HCEC 1CT (cell line): ENCODE measurements around the gene KIF26A.

Experiments used
- DNase-seq: peaks from one replicate; pipeline ENCODE4 v3.0.0-alpha.2; 2017

The KIF26A gene

DNA sequence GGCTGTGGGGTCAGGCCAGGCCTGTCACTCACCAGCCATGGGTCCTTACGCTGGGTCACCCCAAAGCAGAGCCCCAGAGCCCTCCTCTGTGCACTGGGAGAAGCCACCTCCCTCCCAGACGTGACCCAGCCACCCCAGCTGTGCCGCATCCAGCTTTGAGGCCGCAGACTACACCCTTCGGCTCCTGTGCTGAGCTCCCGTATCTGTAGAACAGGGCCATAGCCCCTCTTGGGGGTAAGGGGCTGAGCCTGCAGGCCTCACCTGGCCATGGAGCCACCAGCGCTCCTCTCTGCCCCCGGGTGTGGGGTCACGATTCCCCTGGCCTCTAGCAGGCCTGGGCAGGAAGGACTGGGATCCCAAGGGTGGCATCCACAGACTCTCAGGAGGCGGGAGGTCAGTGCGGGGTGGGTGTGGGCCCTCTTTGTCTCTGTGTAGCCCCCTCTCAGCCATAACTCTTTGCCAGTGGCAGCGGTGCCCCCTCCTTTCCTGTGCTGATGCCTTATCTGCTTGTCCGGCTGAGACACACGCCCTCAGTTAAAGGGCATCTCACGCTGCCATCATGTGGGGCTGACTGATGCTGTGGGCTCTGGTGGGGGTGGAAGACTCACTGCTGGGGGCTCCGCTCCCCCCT is 36.6 kb upstream of the KIF26A start:
- DNase-seq = no peak

GRCh38 chr14:104102282-104102914 is 36.0 kb upstream of the KIF26A start:
- DNase-seq = no peak

DNA sequence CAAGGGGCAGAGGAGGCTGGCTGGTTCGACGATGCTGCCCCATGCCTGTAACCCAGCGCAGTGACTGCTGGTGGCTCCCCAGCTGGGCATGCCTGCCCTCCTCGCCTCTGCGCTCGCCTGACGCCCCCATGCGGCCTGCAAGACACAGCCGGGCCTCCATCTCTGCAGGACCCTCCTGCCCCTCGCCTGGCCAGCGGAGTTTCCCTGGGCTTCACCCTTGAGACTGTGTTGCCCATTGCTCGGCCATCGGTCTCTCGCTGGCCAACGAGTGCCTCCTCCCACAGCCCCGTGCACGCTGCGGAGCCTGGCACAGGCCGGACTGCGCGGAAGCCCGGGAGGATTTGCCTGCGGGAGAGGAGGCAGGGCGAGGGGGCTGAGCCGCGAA is 35.3 kb upstream of the KIF26A start:
- DNase-seq = no peak

- no peak for DNase-seq
Observed at GRCh38 chr14:104103446-104104075, 34.8 kb upstream of the KIF26A start.

DNA sequence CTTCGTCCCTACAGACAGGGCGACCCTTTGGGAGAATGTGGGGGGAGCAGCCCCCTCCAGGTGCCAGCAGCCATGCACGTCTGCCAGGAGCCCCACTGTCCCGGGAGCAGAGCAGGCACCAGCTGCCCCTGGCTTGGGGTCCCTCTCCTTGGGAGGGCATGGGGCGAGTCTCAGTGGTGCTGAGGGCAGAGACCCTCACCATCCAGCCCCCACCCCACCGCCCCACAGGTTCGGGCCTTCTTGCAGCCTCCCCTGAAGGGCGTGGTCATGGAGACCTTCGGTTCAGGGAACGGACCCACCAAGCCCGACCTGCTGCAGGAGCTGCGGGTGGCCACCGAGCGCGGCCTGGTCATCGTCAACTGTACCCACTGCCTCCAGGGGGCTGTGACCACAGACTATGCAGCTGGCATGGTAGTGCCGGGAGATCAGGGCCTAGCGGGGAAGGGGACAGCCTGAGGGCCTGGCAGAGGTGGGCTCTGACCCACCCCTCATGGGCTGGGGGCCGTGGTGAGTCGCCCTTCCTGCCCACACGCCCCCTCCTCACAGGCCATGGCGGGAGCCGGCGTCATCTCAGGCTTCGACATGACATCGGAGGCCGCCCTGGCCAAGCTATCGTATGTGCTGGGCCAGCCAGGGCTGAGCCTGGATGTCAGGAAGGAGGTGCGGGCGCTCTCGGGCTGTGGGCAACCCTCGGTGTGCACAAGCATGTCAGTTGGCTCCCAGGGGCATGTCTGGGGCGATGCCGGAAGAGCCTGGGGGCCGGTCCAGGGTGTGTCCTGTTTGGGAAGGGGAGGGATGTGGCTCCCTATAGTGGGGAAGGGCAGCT is 34.1 kb upstream of the KIF26A start:
- no peak for DNase-seq

GRCh38 chr14:104105071-104105821 is 33.1 kb upstream of the KIF26A start:
- DNase-seq = no peak

DNA sequence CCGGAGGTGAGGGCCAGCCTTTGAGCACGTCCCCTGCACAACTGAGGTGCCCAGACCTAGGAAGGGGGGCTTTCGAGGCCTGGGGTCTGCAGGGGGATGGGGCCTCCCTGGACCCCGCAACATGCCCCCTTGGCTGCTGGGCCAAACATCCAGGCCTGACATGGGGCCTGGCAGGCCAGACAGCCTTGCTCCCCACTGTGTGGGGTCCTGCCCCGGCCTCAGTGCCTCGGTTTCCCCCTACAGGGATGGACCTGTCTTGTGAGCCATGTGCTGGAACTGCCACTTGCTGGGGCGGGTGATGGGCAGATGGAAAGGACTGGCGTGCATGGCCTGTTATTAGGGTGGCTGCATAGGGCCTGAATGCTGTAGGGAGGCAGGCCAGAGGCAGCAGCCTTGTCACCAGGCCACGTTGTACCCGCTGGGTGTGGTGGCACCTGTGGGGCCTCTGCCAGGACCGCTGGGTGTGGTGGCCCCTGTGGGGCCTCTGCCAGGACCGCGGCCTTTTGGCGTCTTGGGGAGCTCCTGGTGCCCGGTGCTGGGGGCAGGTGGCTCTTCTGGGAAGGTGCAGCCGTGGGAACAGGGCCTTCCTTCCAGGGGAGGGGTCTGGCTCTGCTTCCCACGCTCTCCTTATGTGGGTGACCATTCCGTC is 32.4 kb upstream of the KIF26A start:
- DNase-seq = no peak

DNA sequence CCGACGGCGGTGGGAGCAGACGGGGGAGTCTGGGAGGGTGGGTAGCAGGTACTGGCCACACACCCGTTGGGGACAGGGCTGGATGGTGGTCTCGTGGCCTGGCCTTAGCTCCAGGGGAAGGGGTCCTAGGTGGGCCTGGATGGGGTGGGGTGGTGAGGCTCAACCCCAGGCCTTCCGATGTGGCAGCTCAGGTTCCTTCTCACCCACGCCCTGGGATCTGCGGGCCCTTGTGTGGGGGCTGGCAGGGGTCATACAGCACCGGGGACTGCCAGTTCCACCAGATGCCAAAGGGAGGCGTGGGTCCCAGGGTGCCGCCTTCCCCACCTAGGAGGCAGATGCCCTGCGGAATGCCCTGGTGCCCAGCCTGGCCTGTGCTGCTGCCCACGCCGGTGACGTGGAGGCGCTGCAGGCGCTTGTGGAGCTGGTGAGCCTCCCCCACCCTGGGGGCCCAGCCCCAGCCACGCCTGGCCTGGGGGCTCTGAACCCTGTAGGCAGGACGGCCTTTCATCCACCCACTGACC is 31.9 kb upstream of the KIF26A start:
- DNase-seq = no peak

- DNase-seq = no peak
Observed at GRCh38 chr14:104107101-104107581, 31.2 kb upstream of the KIF26A start.

- DNase-seq = no peak
Observed at GRCh38 chr14:104107611-104108569, 30.5 kb upstream of the KIF26A start.

GRCh38 chr14:104108570-104109541 is 29.5 kb upstream of the KIF26A start:
- no peak for DNase-seq

DNA sequence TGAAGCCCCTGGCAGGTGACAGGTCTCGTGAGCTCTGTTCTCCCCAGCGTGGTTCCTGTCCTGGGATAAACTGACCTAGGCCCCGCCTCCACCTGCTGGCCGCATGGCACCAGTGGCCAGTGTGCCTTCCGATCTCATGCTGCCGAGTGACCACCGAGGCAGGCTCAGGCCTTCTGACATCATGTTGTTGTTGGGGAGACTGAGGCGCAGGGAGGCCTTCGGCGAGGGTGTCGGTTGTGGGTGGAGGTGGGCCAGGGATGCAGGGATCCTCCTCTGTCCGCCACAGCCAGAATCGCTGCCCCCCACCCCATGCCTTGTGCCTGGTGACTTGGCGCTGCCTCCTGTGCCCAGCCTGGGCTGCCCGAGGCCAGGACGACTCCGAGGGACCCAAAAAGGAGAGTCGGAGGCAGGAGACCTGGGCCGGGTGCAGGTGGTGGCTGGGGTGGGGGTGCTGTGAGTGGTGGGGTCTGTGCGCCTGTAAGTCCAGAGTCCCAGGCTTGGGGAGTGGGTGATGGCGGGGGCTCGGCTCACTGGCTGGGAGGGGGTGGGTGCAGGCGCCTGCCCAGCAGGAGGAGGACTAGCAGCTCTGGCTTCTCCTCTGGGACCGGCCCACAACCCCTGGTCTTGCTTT is 28.5 kb upstream of the KIF26A start:
- DNase-seq = no peak

DNA sequence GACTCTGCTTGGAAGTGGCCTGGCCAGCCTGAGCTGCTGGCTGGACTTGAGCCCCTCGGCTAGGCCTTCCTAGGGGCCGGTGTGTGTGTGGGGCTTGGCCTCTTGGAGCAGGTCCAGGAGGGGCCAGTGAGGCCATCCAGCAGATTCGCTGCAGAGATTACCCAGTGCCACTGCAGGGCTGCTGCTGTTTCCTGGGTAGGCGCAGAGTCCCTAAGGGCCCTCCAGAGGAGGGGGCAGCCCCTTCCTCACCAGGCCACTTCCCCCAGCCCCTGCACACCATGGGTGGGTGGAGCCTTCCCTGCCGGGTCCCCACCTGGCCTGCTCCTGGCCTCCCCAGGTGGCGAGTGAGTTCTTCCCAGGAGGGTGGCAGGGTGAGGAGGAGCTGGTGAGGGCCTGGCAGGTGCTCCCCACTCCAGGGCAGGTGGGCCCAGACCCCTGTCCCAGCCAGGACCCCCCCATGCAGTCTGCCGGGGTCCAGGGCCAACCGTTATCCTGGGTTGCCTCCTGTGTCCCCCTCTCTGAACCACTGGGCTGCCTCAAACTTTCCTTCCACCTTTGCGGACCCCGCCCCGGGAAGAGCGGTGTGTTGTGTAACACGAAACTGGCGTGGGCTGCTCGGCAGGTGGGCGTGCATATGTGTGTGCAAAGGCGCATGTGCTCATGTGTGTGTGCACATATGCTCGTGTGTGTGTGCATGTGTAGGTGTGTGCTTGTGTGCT is 27.7 kb upstream of the KIF26A start:
- DNase-seq = no peak

DNA sequence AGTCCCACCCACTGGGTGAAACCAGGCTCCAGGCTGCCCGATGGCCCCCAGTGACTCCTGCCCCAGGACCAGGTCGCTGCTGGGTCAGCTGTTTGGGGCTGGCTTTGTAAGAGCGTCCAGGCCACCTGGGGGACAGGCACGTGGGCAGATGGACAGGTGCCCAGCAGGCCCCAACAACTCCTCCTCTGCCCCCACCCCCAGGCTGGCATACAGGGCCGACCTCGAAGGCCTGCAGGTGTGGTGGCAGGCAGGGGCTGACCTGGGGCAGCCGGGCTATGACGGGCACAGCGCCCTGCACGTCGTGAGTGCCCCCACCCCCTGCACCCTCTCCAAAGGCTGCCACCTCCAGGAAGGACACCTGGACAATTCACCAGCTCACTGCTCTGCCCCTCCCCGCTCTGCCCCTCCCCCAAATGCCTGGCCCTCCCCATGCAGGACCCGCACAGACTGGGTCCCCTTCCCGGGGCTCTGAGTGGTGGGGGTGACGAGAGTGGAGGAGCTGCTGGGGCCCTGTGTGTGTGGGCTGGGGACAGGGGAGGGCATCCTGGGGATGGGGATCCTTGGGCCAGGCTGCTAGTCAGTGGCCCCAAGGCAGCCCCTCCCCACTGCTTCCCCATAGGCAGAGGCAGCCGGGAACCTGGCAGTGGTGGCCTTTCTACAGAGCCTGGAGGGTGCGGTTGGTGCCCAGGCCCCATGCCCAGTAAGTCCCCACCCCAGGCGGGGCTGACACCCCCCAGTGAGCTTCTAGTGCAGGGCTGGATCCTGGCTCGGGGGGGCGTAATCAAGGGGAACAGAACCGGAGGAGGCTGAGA is 26.9 kb upstream of the KIF26A start:
- no peak for DNase-seq

GRCh38 chr14:104112113-104112505 is 26.3 kb upstream of the KIF26A start:
- no peak for DNase-seq

DNA sequence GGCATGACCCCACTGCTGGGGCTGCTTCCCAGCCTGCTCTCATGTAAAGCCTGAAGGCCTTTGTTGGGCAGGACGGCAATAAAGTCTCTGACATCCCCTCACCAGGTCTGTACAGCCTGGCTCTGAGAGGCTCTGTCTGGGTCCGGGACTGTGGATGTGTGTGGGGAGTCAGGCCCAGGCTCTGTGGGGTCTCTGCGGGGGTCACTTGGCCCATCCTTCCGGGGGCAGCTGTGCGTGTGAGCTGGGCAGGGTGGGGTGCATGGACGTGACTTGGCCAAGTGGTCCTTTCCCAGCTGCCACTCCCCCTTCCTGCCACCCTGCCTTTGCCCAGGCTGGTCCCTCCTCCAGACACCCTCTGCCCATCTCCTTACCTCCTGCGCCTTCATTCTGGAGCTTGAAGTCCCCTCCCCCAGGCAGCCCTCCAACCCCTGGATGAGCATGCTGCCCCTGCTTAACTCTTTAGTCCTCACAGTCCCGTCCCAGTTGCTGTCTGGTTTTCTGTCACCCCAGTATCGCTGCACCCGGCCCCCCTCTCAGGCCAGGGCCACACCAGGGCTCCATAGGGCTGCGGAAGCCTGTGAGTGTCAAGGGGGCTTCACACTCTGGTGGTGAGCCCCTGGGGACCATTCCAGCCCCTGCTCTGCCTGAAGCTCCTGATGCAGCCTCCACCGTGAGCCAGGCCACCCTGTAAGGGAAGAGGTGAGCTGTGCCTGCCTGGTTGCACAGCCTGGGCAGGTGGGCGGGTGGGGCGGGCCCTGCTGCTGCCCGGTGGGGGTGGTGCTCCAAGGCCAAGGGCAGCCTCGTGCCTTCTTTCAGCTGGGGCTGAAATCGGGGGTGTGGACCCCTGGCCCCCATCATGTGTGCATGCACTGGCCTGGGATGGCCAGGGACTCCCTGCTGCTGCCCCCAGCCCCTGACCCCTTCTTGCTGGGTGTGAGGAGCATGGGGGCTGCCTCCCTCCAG is 25.5 kb upstream of the KIF26A start:
- no peak for DNase-seq
